ENCODE results near the gene PDE12.
"Not testable (repeated sequence)": the region's sequence is repeated elsewhere in the genome, so short reads cannot be mapped to it uniquely, and the experiment has no call there.

Gene PDE12

DNA sequence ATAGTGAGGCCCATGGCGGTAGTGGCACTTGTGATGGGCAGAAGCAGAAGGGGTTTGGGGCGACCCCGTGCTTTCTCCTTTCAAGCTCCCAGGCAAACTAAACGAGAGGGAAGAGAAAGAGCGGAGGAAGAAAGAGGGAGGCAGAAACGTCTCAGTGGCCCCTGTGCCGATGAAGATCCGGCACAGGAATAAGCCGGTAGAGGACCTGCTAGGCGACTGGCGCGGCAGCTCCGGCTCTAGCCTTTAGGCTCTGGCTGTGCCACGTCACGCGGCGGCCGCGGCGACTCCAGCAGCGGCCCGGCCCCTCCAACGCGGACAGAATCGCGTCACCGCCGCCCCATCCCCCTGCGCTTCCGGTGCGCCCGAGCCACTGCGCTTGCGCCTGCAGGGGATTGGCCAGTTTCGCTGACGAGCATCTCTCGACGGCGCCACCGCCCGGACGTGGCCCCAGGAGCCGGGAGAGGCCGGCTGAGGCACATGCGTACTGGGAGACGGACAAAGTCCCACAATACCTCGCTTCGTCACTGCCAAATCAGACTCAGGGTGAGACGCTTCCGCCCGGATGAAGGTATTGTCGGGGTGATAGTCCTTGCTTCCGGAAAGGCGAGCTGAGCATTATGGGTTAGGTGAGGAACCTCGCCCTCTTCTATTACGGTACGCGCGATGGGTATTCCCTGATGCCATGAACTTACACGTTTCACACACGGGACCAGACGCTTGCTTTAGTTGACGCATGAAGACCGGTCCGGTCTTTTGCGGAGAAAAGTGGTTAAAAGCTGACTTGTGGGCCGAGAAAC is 41.3 kb downstream of the PDE12 start, which contains the start of gene ARF4:
Gene ARF4, minus strand, starts transcription at position 218 of the 797 bp plus-strand sequence. Its CDS starts 204 bp downstream, at position 14.
- TF ChIP-seq, protein P1, sequence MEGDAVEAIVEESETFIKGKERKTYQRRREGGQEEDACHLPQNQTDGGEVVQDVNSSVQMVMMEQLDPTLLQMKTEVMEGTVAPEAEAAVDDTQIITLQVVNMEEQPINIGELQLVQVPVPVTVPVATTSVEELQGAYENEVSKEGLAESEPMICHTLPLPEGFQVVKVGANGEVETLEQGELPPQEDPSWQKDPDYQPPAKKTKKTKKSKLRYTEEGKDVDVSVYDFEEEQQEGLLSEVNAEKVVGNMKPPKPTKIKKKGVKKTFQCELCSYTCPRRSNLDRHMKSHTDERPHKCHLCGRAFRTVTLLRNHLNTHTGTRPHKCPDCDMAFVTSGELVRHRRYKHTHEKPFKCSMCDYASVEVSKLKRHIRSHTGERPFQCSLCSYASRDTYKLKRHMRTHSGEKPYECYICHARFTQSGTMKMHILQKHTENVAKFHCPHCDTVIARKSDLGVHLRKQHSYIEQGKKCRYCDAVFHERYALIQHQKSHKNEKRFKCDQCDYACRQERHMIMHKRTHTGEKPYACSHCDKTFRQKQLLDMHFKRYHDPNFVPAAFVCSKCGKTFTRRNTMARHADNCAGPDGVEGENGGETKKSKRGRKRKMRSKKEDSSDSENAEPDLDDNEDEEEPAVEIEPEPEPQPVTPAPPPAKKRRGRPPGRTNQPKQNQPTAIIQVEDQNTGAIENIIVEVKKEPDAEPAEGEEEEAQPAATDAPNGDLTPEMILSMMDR (IDR thresholded peaks at IDR 0.05; ENCODE audit: low read length, missing control alignments) = no peak
- peak; percentile 100 for DNase-seq (ENCODE audit: low read depth)
- peak within 1 kb of the TSS; percentile 100 for H3K4me3 ChIP-seq (replicated peaks; ENCODE audit: low read depth, low read length)

DNA sequence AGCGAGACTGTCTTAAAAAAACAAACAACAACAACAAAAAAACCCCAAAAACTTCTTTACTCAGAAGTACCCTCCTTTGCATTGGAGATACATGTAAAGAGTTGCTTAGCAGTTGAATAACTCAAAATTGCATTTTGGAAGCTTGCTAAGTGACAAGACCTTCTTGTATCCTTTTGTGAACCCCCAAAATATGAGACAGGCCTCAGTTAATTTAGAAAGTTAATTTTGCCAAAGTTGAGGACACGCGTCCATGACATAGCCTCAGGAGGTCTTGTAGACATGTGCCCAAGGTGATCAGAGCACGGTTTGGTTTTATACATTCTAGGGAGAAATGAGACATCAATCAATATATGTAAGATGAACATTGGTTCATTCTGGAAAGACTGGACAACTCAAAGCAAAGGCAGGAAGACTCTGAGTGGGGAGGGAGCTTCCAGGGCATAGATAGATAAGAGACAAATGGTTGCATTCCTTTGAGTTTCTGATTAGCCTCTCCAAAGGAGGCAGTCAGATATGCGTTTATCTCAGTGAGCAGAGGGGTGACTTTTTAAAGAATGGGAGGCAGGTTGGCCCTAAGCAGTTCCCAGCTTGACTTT is 42.8 kb downstream of the PDE12 start:
- no peak for DNase-seq (ENCODE audit: low read depth)
- peak overlapping the region; percentile 86 for H3K4me3 ChIP-seq (replicated peaks; ENCODE audit: low read depth, low read length)
- TF ChIP-seq, protein P1 (IDR thresholded peaks at IDR 0.05; ENCODE audit: low read length, missing control alignments) = no peak

DNA sequence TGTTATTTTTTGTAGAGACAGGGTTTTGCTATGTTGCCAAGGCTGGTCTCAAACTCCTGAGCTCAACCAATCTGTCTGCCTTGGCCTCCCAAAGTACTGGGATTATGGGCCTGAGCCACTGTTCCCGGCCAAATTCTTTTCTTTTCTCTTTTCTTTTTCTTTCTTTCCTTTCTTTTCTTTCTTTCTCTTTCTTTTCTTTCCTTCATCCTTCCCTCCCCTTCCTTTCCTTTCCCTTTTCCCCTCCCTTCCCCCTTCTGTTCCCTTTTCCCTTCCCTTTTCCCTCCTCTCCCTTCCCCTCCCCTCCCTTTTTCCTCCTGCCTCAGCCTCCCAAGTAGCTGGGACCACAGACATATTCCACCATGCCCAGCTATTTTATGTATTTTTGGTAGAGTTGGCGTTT is 44.1 kb downstream of the PDE12 start:
- no peak for DNase-seq (ENCODE audit: low read depth)
- TF ChIP-seq, protein P1 (IDR thresholded peaks at IDR 0.05; ENCODE audit: low read length, missing control alignments) = no peak

DNA sequence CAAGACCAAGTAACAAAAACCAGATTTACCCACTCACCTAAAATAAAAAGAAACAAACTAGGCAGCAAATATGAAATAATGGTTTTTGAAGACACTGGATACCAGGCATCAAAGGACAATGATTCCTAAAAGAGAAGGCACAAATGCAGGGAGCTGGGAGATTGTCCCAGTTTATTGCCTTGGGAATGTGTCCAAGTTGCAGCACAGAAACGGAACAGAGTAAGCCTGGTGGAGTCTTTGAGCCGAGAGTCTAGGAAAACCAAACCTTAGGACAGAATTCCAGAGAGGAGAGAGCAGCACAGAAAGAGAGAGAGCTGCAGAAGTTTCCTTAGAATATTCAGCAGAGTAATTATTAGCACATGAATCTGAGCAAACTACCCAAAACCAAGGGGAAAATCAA is 48.9 kb downstream of the PDE12 start:
- TF ChIP-seq, protein P1 (IDR thresholded peaks at IDR 0.05; ENCODE audit: low read length, missing control alignments) = no peak
- H3K4me3 ChIP-seq (replicated peaks; ENCODE audit: low read depth, low read length) = no peak overlapping the region
- DNase-seq (ENCODE audit: low read depth) = no peak

More for the DNA sequence above, 44.1 kb downstream of the PDE12 start:
- H3K4me3 ChIP-seq (replicated peaks; ENCODE audit: low read depth, low read length) = no peak overlapping the region

DNA sequence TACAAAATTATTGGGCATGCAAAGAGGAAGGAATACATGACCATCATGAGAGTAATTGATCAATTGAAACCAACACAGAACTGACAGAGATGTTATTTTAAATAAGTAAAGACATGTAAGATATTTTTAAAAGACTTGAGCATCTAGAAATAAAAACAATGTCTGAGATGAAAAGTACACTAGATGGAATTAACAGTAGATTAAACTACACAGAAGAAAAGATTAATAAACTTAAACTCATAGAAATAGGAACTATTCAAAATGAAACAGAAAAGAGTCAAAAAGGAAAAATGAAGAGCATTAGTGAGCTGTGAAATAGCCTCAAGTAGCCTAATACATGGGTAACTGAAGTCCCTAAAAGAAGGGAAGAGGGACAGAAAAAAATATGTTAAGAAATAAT is 49.6 kb downstream of the PDE12 start:
- TF ChIP-seq, protein P1 (IDR thresholded peaks at IDR 0.05; ENCODE audit: low read length, missing control alignments) = no peak
- no peak overlapping the region for H3K4me3 ChIP-seq (replicated peaks; ENCODE audit: low read depth, low read length)
- no peak for DNase-seq (ENCODE audit: low read depth)

DNA sequence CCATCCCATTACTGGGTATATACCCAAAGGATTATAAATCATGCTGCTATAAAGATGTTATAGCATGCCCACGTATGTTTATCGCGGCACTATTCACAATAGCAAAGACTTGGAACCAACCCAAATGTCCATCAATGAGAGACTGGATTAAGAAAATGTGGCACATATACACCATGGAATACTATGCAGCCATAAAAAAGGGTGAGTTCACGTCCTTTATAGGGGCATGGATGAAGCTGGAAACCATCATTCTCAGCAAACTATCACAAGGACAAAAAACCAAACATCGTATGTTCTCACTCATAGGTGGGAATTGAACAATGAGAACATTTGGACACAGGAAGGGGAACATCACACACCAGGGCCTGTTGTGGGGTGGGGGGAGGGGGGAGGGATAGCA is 55.8 kb downstream of the PDE12 start:
- H3K4me3 ChIP-seq (replicated peaks; ENCODE audit: low read depth, low read length); DNase-seq (ENCODE audit: low read depth): not testable (repeated sequence)

DNA sequence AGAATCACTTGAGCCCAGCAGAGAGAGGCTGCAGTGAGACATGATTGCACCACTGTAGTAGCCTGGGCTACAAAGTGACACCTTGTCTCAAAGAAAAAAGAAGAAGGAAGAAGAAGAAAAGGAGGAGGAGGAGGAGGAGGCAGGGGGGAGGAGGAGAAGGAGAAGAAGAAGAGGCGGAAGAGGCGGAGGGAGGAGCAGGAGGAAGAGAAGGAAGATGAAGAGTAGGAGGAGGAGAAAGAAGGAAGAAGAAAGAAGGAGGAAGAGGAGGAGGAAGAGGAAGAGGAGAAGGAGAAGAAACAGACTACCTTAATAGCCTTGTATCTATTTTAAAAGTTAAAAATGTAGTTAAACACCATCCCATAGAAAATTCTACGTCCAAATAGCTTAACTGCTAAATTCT is 60.2 kb downstream of the PDE12 start:
- DNase-seq (ENCODE audit: low read depth) = no peak
- TF ChIP-seq, protein P1 (IDR thresholded peaks at IDR 0.05; ENCODE audit: low read length, missing control alignments) = no peak
- no peak overlapping the region for H3K4me3 ChIP-seq (replicated peaks; ENCODE audit: low read depth, low read length)

All from fibroblast of pulmonary artery (primary cell).